H1 (cell line): Measurements from ENCODE around the gene UBE2O. TPM values are rescaled to one million over a fixed set of nuclear protein-coding genes. Genes with fewer than 3 reads are reported as not detected.
A peak's percentile ranks its signal among the peaks of the same experiment; 100 is the strongest.

Experiments
- CHD7 ChIP-seq: fragments of 300-600 bp; sonication (generic); IDR thresholded peaks from 2 replicates; pipeline ENCODE4 v1.7.1; 2012; ENCODE audit warnings: low read length, moderate library complexity, mild to moderate bottlenecking, inconsistent platforms; ENCODE audit not compliant: insufficient replicate concordance
- HDAC6 ChIP-seq: IDR thresholded peaks from one replicate; pipeline ENCODE4 v1.7.1; 2012; ENCODE audit warnings: low read depth, mild to moderate bottlenecking, inconsistent platforms, low read length, moderate library complexity
- RAD21 ChIP-seq, 2 experiments: IDR thresholded peaks in 1 of 2; conservative IDR thresholded peaks in 1 of 2; 2 replicates each; pipeline ENCODE4 v1.6.1; 2011; ENCODE audit warnings: low read depth in 2 of 2, low read length in 2 of 2, improper control_type of control experiment in 1 of 2, inconsistent platforms in 1 of 2, mild to moderate bottlenecking in 1 of 2, moderate library complexity in 1 of 2
- YY1 ChIP-seq: IDR thresholded peaks from 2 replicates; pipeline ENCODE4 v1.6.1; 2011; ENCODE audit warnings: low read depth, mild to moderate bottlenecking, low read length
- polyA plus RNA-seq, 7 experiments: library from polyadenylated mRNA; depleted of rRNA in 3 of 7; stranded (reverse) in 5 of 7; unstranded in 2 of 7; fragments of >200 nt in 5 of 7; fragments of 200-250 nt in 2 of 7; gene quantifications; 1 replicate in 5 of 7; 2 replicates in 1 of 7; 4 replicates in 1 of 7; pipeline versions ENCODE4 v1.2.1 to v1.2.3, GENCODE V29; 2011 to 2013; ENCODE audit warnings: missing spikeins in 2 of 7, mixed read lengths in 2 of 7
- total RNA-seq: library from RNA; stranded (reverse); fragmentation: NEBNext Ultra II Directional; extraction: Animal tissue kit (Norgen Biotek cat#: 25700); gene quantifications from 2 replicates; pipeline ENCODE4 v1.2.1, GENCODE V29; 2021

UBE2O gene
- total and polyA plus RNA-seq, 2 of the 8 experiments (the other 6 are each of a cell fraction or from before 2014, with no cell fraction given) = 24.4 to 63.0 TPM

DNA sequence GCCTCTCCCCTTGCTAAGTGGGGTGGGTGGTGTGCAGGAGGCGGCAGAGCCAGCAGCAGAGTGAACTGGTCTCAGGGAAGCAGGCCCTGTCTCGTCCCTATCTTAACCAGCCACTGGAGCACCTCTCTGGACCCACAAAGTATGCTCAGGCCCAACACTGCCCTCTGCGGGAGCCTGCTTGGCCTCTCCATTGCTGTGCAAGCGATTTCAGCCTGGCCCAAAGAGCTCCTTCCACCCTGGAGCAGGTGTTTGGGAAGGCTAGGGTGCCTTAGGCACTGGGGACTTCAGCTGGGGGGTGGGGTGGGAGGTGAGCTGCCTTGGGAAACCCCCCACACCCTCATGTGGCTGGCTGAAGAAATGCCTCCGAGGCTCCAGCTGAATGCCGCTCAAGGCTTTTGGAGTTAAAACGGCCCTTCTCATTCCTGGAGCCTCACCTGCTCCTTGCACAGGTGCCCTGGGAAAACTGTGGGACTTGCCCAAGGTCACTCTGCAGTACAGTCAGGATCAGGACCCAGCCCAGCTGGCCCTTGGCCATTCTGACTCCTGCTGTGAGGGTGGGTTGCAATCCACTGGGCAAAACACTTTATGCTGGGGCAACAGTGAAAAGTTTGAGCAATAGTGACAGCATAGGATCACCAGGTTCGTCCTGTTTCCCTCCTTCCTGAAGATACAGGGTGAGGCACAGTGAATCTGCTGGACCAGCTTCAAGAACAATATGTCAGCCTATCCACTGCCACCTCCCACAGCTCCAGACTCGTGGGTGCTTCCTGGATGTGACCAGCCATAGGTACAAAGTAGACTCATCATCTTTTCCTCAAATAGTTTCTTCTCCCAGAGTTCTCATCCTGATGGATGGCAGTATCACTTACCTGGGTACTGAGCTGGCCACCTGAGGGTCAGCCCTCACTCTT is 5.9 kb upstream of the UBE2O start (continued):
- TF ChIP-seq CHD7 (no peak), HDAC6 (no peak), RAD21 (IDR thresholded peaks at IDR 0.05 in 1 of 2, conservative IDR thresholded peaks at IDR 0.05 in 1 of 2; ENCODE audit: low read depth in 2 of 2, low read length in 2 of 2) (peak; percentile 68 to 78), YY1 (0 out of 2 replicates have a peak, but pooled peaks have one; percentile 42)
